CD4-positive, alpha-beta T cell (primary cell): ENCODE data around the gene STK24. TPM values are rescaled to one million over a fixed set of nuclear protein-coding genes. Genes with fewer than 3 reads are reported as not detected.

Source experiments
- ATAC-seq: fragments of 200-7000 bp; cut with Tn5 transposase; one replicate; pipeline ENCODE4 v1.10.0; 2022; ENCODE audit warnings: mild to moderate bottlenecking; ENCODE audit not compliant: poor library complexity
- CTCF ChIA-PET: fragments of 350-600 bp; sonication (Branson Sonifier 250); formaldehyde crosslinking; loops from one replicate; lab custom pipeline; 2021; ENCODE audit warnings: antibody characterized with exemption, inconsistent platforms; lab: Charles Lee
- POLR2A ChIA-PET: fragments of 350-600 bp; sonication (Branson Sonifier 250); formaldehyde crosslinking; loops from one replicate; lab custom pipeline; 2021; ENCODE audit warnings: antibody characterized with exemption, inconsistent platforms; lab: Charles Lee
- DNase-seq, 14 experiments: peaks; one replicate each; pipeline ENCODE4 v3.0.0-alpha.2; 2013 to 2020; ENCODE audit warnings: mixed read lengths in 2 of 14
- H3K27ac ChIP-seq, 2 donors: one replicate each; pipeline versions ENCODE4 v1.5.1 to v1.7.0; 2013; ENCODE audit warnings: low read length in 2 of 2, low read depth in 1 of 2, mild to moderate bottlenecking in 1 of 2
- H3K27me3 ChIP-seq, 2 experiments: 1 replicate in 1 of 2; 2 replicates in 1 of 2; pipeline versions ENCODE4 v1.6.1 to v1.7.0; 2013; ENCODE audit warnings: low read length in 2 of 2, control low read depth in 1 of 2, mild to moderate bottlenecking in 1 of 2, moderate library complexity in 1 of 2; ENCODE audit not compliant: insufficient read depth in 2 of 2, control insufficient read depth in 1 of 2
- H3K36me3 ChIP-seq: one replicate; pipeline ENCODE4 v1.6.1; 2013; ENCODE audit warnings: low read length, control low read depth; ENCODE audit not compliant: insufficient read depth
- H3K4me1 ChIP-seq: one replicate; pipeline ENCODE4 v1.6.1; 2013; ENCODE audit warnings: low read length, control low read depth; ENCODE audit not compliant: insufficient read depth
- H3K4me3 ChIP-seq: one replicate; pipeline ENCODE4 v1.5.1; 2013; ENCODE audit warnings: mild to moderate bottlenecking, low read length, moderate library complexity
- H3K9me3 ChIP-seq, 2 experiments: 1 replicate in 1 of 2; 2 replicates in 1 of 2; pipeline versions ENCODE4 v1.6.1 to v1.7.0; 2013; ENCODE audit warnings: low read length in 2 of 2, mild to moderate bottlenecking in 2 of 2, control low read depth in 1 of 2, moderate library complexity in 1 of 2; ENCODE audit not compliant: control insufficient read depth in 1 of 2, insufficient read depth in 1 of 2
- H3K27ac Mint-ChIP-seq: one replicate; pipeline ENCODE4 v1.8.0; 2020; ENCODE audit warnings: mixed read lengths
- H3K27me3 Mint-ChIP-seq: one replicate; pipeline ENCODE4 v1.8.0; 2021; ENCODE audit warnings: mixed read lengths
- H3K36me3 Mint-ChIP-seq: one replicate; pipeline ENCODE4 v1.8.0; 2021; ENCODE audit warnings: low read depth, mixed read lengths
- H3K4me1 Mint-ChIP-seq: one replicate; pipeline ENCODE4 v1.8.0; 2021; ENCODE audit warnings: low read depth, mixed read lengths
- H3K4me3 Mint-ChIP-seq: one replicate; pipeline ENCODE4 v1.8.0; 2020; ENCODE audit warnings: mild to moderate bottlenecking, mixed read lengths
- H3K9me3 Mint-ChIP-seq: one replicate; pipeline ENCODE4 v1.8.0; 2020; ENCODE audit warnings: mixed read lengths
- CTCF ChIP-seq: fragments of 200-600 bp; IDR thresholded peaks from one replicate; pipeline ENCODE4 v1.8.0; 2022; ENCODE audit warnings: antibody characterized with exemption, mild to moderate bottlenecking
- intact Hi-C, 2 experiments: fragments of 100-400 bp; cut with DNase I in 1 of 2; cut with micrococcal nuclease in 1 of 2; formaldehyde crosslinking; loops; one replicate each; pipeline versions ENCODE4 v1.15.1 to v1.9.0; 2023 to 2025; cut with DNase I, micrococcal nuclease
- total RNA-seq, 174 experiments: library from RNA in 2 of 174; stranded (reverse) in 2 of 174; gene quantifications; one replicate each; pipeline ENCODE4 v1.2.3 and lab custom pipeline; 2021 to 2026

Gene STK24
- total RNA-seq, 2 experiments from 2014 or later = 82.3 to 85.2 TPM

- Histone ChIP-seq H3K36me3 (peaks cover 30% of the 10 kb centered on the region), H3K27me3 (no peaks in the 10 kb centered on the region), H3K4me3 (no peak overlapping the region), H3K27ac (no peak overlapping the region), H3K4me1 (peaks cover 38% of the 10 kb centered on the region), H3K9me3 (no peaks in the 10 kb centered on the region)
- ChIA-PET POLR2A (no interaction called here), CTCF (no interaction called here)
- ATAC-seq (no peak), DNase-seq (no peak)
- Mint-ChIP-seq H3K9me3 (no peaks in the 10 kb centered on the region), H3K4me1 (peaks cover 74% of the 10 kb centered on the region), H3K27me3 (no peaks in the 10 kb centered on the region), H3K36me3 (peaks cover 72% of the 10 kb centered on the region), H3K4me3 (no peak overlapping the region), H3K27ac (peak overlapping the region; percentile 74)
- intact Hi-C loops = no loop called here
- no peak for TF ChIP-seq CTCF
Observed at GRCh38 chr13:98496966-98497365, 79.9 kb downstream of the STK24 start.

- Mint-ChIP-seq H3K36me3 (peaks cover 72% of the 10 kb centered on the region), H3K9me3 (no peaks in the 10 kb centered on the region), H3K4me3 (no peak overlapping the region), H3K27ac (peak overlapping the region; percentile 74), H3K4me1 (peaks cover 74% of the 10 kb centered on the region), H3K27me3 (no peaks in the 10 kb centered on the region)
- intact Hi-C loops = no loop called here
- no peak overlapping the region for H3K4me3 ChIP-seq
- CTCF ChIA-PET = interaction anchor here (0.9 kb wide), 1 partner anchor 51 kb away, joined by 3 read pairs; no protein-coding TSS in a partner anchor
- DNase-seq (no peak), ATAC-seq (no peak)
- no peak overlapping the region for H3K27ac ChIP-seq
- POLR2A ChIA-PET = no interaction called here
- H3K4me1 ChIP-seq = peaks cover 34% of the 10 kb centered on the region
- H3K36me3 ChIP-seq = peaks cover 30% of the 10 kb centered on the region
- TF ChIP-seq CTCF = no peak
- no peaks in the 10 kb centered on the region for H3K9me3 ChIP-seq
- H3K27me3 ChIP-seq = no peaks in the 10 kb centered on the region
Observed at GRCh38 chr13:98496479-98496791, 80.5 kb downstream of the STK24 start.

GRCh38 chr13:98495627-98496478 is 81.1 kb downstream of the STK24 start:
- ChIA-PET POLR2A (interaction anchor here (1.6 kb wide), 1 partner anchor 50 kb away, joined by 3 read pairs; no protein-coding TSS in a partner anchor), CTCF (interaction anchor here (0.9 to 1.4 kb wide), 2 partner anchors 9 to 52 kb away, joined by 3 to 4 read pairs; no protein-coding TSS in a partner anchor)
- H3K4me3 ChIP-seq = no peak overlapping the region
- H3K4me3 Mint-ChIP-seq = no peak overlapping the region
- ATAC-seq (no peak), DNase-seq (no peak)
- peaks cover 71% of the 10 kb centered on the region for H3K36me3 Mint-ChIP-seq
- peak overlapping the region; percentile 74 for H3K27ac Mint-ChIP-seq
- H3K27ac ChIP-seq = no peak overlapping the region
- H3K27me3 ChIP-seq = no peaks in the 10 kb centered on the region
- H3K36me3 ChIP-seq = peaks cover 36% of the 10 kb centered on the region
- no peaks in the 10 kb centered on the region for H3K9me3 ChIP-seq
- H3K27me3 Mint-ChIP-seq = no peaks in the 10 kb centered on the region
- H3K4me1 ChIP-seq = peaks cover 35% of the 10 kb centered on the region
- intact Hi-C loops = no loop called here
- TF ChIP-seq CTCF = no peak
- H3K9me3 Mint-ChIP-seq = no peaks in the 10 kb centered on the region
- H3K4me1 Mint-ChIP-seq = peaks cover 78% of the 10 kb centered on the region
